HAP-1 (cell line): ENCODE results near the gene IL17B.

ENCODE experiments used
- DNase-seq, 2 experiments: peaks; one replicate each; pipeline ENCODE4 v3.0.0-alpha.2; 2016 to 2020; ENCODE audit warnings: low spot score in 2 of 2
- H3K27me3 ChIP-seq: fragments of 250-450 bp; sonication (Bioruptor Pico); 2 replicates; pipeline ENCODE4 v1.5.1; 2020; ENCODE audit warnings: low read depth, mild to moderate bottlenecking, moderate library complexity
- H3K36me3 ChIP-seq: fragments of 250-450 bp; sonication (Bioruptor Pico); replicated peaks from 2 replicates; pipeline ENCODE4 v1.5.1; 2020; ENCODE audit warnings: mild to moderate bottlenecking
- H3K4me1 ChIP-seq: fragments of 250-450 bp; sonication (Bioruptor Pico); 2 replicates; pipeline ENCODE4 v1.5.1; 2020; ENCODE audit warnings: mild to moderate bottlenecking
- H3K4me3 ChIP-seq: fragments of 250-450 bp; sonication (Bioruptor Pico); 2 replicates; pipeline ENCODE4 v1.5.1; 2020; ENCODE audit warnings: mild to moderate bottlenecking, moderate library complexity
- H3K9me3 ChIP-seq: fragments of 250-450 bp; sonication (Bioruptor Pico); 2 replicates; pipeline ENCODE4 v1.5.1; 2020; ENCODE audit warnings: mild to moderate bottlenecking, moderate library complexity
- in situ Hi-C: fragments of 300-500 bp; cut with MboI; formaldehyde crosslinking; loops from 3 replicates; pipeline ENCODE4 v1.14.3; 2020; ENCODE audit warnings: low sequenced_read_pairs, inconsistent platforms, mixed read lengths

Gene IL17B

GRCh38 chr5:149337736-149338135 is 41.4 kb downstream of the IL17B start:
- Histone ChIP-seq H3K4me1 (no peaks in the 10 kb centered on the region), H3K9me3 (no peaks in the 10 kb centered on the region), H3K36me3 (no peaks in the 10 kb centered on the region), H3K4me3 (no peak overlapping the region), H3K27me3 (no peaks in the 10 kb centered on the region)
- no peak for DNase-seq
- in situ Hi-C loops = no loop called here

- Histone ChIP-seq H3K36me3 (no peaks in the 10 kb centered on the region), H3K9me3 (no peaks in the 10 kb centered on the region), H3K4me1 (no peaks in the 10 kb centered on the region), H3K4me3 (no peak overlapping the region), H3K27me3 (no peaks in the 10 kb centered on the region)
- in situ Hi-C loops = no loop called here
- DNase-seq = no peak
Observed at GRCh38 chr5:149333711-149334443, 45.2 kb downstream of the IL17B start.

GRCh38 chr5:149328177-149328576 is 50.9 kb downstream of the IL17B start:
- no peak overlapping the region for H3K4me3 ChIP-seq
- H3K4me1 ChIP-seq = no peaks in the 10 kb centered on the region
- no peaks in the 10 kb centered on the region for H3K27me3 ChIP-seq
- no peak for DNase-seq
- H3K36me3 ChIP-seq = no peaks in the 10 kb centered on the region
- in situ Hi-C loops = no loop called here
- H3K9me3 ChIP-seq = no peaks in the 10 kb centered on the region

DNA sequence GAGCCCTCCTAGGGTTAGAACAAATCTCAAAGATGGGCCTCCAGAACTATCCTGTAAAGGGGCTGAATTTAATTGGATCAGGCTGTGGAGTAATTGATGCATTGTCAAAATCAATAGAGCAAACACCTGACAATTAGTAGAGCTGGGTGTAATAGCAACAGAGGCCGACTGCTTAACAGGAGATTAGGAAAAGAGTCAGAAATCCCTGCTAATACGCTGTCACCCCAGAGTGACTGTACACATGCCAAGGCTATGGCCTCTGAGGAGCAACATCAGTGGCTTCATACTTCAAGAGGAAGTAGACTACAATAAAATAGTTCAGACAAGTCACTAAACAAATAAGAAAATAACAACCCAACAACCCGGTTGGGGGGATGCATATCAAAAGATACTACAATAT is 52.5 kb downstream of the IL17B start:
- DNase-seq = no peak
- H3K36me3 ChIP-seq = no peaks in the 10 kb centered on the region
- in situ Hi-C loops = no loop called here
- no peak overlapping the region for H3K4me3 ChIP-seq
- no peaks in the 10 kb centered on the region for H3K4me1 ChIP-seq
- no peaks in the 10 kb centered on the region for H3K27me3 ChIP-seq
- H3K9me3 ChIP-seq = no peaks in the 10 kb centered on the region

GRCh38 chr5:149325894-149326293 is 53.2 kb downstream of the IL17B start:
- Histone ChIP-seq H3K27me3 (no peaks in the 10 kb centered on the region), H3K4me3 (no peak overlapping the region), H3K36me3 (no peaks in the 10 kb centered on the region), H3K9me3 (no peaks in the 10 kb centered on the region), H3K4me1 (peaks cover 3% of the 10 kb centered on the region)
- DNase-seq = no peak
- in situ Hi-C loops = no loop called here

GRCh38 chr5:149325166-149325735 is 53.8 kb downstream of the IL17B start:
- in situ Hi-C loops = no loop called here
- Histone ChIP-seq H3K4me3 (no peak overlapping the region), H3K9me3 (no peaks in the 10 kb centered on the region), H3K36me3 (no peaks in the 10 kb centered on the region), H3K27me3 (no peaks in the 10 kb centered on the region), H3K4me1 (peaks cover 8% of the 10 kb centered on the region)
- no peak for DNase-seq

DNA sequence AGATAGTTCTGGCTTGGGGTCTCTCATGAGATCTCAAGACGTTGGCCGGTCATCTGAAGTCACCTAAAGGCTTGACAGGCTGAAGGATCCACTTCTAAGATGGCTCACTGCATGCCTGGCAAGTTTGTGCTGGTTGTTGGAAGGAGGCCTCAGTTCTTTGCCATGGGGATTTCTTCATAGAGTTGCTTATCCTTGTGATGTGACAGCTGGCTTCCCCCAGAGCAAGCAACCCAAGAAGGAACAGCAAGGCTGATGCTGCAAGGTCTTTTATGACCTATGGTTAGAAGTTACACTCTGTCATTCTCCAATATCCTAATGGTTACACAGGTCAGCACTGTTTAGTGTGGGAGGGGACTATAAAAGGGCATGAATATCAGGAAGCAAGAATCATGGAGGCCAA is 54.5 kb downstream of the IL17B start:
- Histone ChIP-seq H3K9me3 (no peaks in the 10 kb centered on the region), H3K27me3 (no peaks in the 10 kb centered on the region), H3K36me3 (no peaks in the 10 kb centered on the region), H3K4me1 (peaks cover 8% of the 10 kb centered on the region), H3K4me3 (no peak overlapping the region)
- in situ Hi-C loops = no loop called here
- no peak for DNase-seq
